Fibroblast of the aortic adventitia (primary cell): ENCODE data around the gene ELF5. TPM values are rescaled to one million over a fixed set of nuclear protein-coding genes. Genes with fewer than 3 reads are reported as not detected.

ENCODE experiments used
- DNase-seq: peaks from one replicate; pipeline ENCODE4 v3.0.0-alpha.2; 2010; ENCODE audit warnings: low read depth
- H3K4me3 ChIP-seq: 2 replicates; pipeline ENCODE4 v1.5.1; 2011; ENCODE audit warnings: low read depth, mild to moderate bottlenecking, control low read depth, low read length, moderate library complexity
- CTCF ChIP-seq: IDR thresholded peaks from 2 replicates; pipeline ENCODE4 v1.5.1; 2011; ENCODE audit warnings: mild to moderate bottlenecking, low read length, control low read depth, inconsistent platforms; ENCODE audit not compliant: insufficient read depth
- total RNA-seq: library from RNA; depleted of rRNA; stranded (reverse); fragments of >200 nt; gene quantifications from 2 replicates; pipeline ENCODE4 v1.2.3, GENCODE V29; 2012; ENCODE audit warnings: low replicate concordance

The ELF5 gene
- total RNA-seq, 1 donor: not detected

DNA sequence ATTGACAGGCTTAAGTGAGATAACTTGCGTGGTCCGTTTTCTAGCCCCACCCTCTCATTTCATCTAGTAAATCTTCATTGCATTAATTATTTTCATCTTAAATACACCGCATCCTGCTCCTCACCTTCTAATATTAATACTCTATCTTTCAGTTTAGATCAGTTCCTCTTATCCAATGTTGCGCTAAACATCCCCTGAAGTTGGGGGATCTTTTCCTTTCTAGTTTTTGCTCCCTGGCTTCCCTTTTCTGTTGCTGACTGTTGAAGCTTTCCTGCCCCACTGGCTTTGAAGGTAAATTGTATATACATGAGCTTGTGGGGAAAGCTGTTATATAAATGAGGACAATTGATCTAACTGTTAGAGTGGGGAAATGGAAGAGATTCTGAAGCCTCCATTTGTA lies 67.6 kb downstream of the ELF5 start:
- TF ChIP-seq CTCF: no peak
- no peak for DNase-seq
- H3K4me3 ChIP-seq: no peak overlapping the region

DNA sequence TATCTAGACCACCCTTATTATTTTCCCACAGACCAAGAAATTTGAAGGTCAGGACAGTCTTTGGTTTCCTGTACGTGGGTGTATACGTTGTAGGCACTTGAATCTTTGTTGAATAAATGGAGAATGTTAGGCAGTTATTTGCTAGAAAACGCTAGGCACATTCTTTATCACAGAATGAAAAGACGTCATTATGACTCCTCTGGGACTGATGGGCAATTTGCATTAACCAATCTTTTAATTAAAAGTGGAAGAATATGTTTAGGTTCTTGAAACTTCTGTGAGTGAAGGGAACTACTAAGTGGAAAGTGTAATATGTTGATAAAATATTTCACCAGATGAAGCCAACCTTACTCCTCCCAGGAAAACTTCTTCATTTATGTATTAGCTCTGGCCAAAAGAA lies 69.2 kb downstream of the ELF5 start:
- H3K4me3 ChIP-seq: no peak overlapping the region
- no peak for TF ChIP-seq CTCF
- no peak for DNase-seq

DNA sequence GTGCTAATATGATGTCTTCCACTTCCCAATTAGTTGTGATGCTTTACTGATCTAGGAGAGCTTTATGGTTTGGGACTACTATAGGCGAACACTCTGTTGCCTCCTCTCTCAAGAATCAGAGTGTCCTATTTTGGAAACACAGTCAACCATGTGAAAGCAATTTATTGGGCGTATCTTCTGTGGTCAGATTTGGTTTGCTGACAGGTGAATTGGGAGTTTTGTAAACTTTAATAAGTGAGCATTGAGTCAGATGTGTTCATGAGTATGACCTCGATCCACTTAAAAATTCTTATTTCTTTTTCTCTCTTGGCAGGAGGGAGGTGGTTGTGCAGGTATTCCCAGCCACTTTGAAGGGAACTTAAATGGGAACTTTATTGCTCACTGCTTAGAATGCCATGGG lies 70.5 kb downstream of the ELF5 start:
- TF ChIP-seq CTCF: no peak
- no peak overlapping the region for H3K4me3 ChIP-seq
- no peak for DNase-seq

DNA sequence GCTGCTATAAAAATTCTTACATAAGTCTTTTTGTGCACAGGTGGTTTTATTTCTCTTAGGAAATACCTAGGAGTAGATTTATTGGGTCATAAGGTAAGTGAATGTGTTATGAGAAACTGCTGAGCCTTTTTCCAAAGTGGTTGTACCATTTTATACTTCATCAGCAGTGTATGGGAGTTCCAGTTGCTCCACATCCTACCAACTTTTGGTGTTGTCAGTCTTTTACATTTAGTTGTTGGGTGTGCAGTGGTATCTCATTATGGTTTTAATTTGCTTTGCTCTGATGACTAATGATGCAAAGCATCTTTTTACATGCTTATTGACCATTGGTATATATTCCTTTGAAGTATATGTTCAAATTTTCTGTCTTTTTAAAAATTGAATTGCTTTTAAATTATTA lies 71.8 kb downstream of the ELF5 start:
- no peak for TF ChIP-seq CTCF
- H3K4me3 ChIP-seq: no peak overlapping the region
- no peak for DNase-seq

DNA sequence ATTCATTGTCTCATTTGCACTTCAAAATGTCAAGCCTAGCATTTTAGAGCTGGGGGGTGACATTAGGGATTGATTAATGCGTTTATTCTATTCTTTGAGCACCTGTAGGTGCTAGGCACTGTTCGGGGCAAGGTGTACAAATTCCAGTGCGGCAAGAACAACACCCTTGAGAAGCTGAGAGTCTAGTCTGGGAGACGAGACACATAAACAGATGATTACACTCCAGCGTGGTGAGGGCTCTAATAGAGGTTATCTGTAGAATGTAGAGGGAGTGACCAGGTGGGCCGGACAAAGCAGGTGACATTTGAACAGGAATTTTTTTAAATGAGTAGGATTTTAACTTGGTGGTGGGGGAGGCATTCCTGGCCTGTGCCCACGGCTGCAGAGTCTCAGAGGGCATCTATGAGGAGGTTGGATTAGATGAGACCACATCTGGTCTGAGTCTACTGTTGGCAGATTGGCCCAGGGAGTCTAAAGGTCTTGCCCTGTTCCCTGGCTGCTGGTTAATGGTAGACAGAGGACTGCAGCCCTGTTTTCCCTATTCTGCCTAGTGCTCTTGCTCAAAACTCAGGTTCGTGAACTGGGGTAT lies 73.9 kb downstream of the ELF5 start:
- DNase-seq: no peak
- peak overlapping the region; percentile 92 for H3K4me3 ChIP-seq
- no peak for TF ChIP-seq CTCF

GRCh38 chr11:34438529-34439507 lies 74.8 kb downstream of the ELF5 start, which contains the start of gene CAT:
Gene CAT (plus strand): TSS chr11:34438934. CDS start chr11:34439014, 80 bp downstream.
- peak within 1 kb of the TSS; percentile 92 for H3K4me3 ChIP-seq
- no peak for TF ChIP-seq CTCF
- DNase-seq: peak; percentile 98
